PC-9 (cell line): Measurements from ENCODE around the gene ARHGAP28. TPM values are rescaled to one million over a fixed set of nuclear protein-coding genes. Genes with fewer than 3 reads are reported as not detected.
"Not testable (repeated sequence)": the region's sequence is repeated elsewhere in the genome, so short reads cannot be mapped to it uniquely, and the experiment has no call there.

ENCODE experiments used
- BruUV-seq: library from RNA; stranded (reverse); fragments of 400-500 nt; replicated peaks from 2 replicates; lab custom pipeline; 2021; lab: Mats Ljungman, UMichigan
- CTCF ChIA-PET: fragments of 300-600 bp; sonication (Branson Sonifier 250); formaldehyde crosslinking; loops from one replicate; lab custom pipeline; 2022; ENCODE audit warnings: antibody characterized with exemption; lab: Charles Lee
- POLR2A ChIA-PET: fragments of 300-600 bp; sonication (Branson Sonifier 250); formaldehyde crosslinking; loops from one replicate; lab custom pipeline; 2022; ENCODE audit warnings: antibody characterized with exemption; ENCODE audit not compliant: unreplicated experiment; lab: Charles Lee
- DNase-seq, 2 experiments: peaks; one replicate each; pipeline versions ENCODE4 v3.0.0 to v3.0.0-alpha.2; 2015 to 2022; ENCODE audit warnings: mixed read lengths in 1 of 2
- H2AFZ ChIP-seq: fragments of 200-600 bp; sonication (generic); 2 replicates; pipeline ENCODE4 v1.8.1; 2017; ENCODE audit warnings: antibody characterized with exemption
- H3F3A ChIP-seq: fragments of 200-600 bp; sonication (generic); 2 replicates; pipeline ENCODE4 v1.8.1; 2017; ENCODE audit warnings: antibody characterized with exemption, mild to moderate bottlenecking, low read depth; ENCODE audit not compliant: insufficient read depth
- H3K27ac ChIP-seq: fragments of 200-600 bp; sonication (generic); 2 replicates; pipeline ENCODE4 v1.6.1; 2016; ENCODE audit warnings: mixed run types
- H3K27me3 ChIP-seq: fragments of 200-600 bp; sonication (generic); 2 replicates; pipeline ENCODE4 v1.6.1; 2016; ENCODE audit warnings: low read depth, mixed run types; ENCODE audit not compliant: insufficient read depth
- H3K36me3 ChIP-seq: fragments of 200-600 bp; sonication (generic); 2 replicates; pipeline ENCODE4 v1.6.1; 2016; ENCODE audit warnings: low read depth, mixed run types
- H3K4me1 ChIP-seq: fragments of 200-600 bp; sonication (generic); replicated peaks from 2 replicates; pipeline ENCODE4 v1.6.1; 2016; ENCODE audit warnings: mixed run types; ENCODE audit not compliant: insufficient read depth
- H3K4me2 ChIP-seq: fragments of 200-600 bp; sonication (generic); 2 replicates; pipeline ENCODE4 v1.6.1; 2017; ENCODE audit warnings: mixed run types
- H3K4me3 ChIP-seq: fragments of 200-600 bp; sonication (generic); 2 replicates; pipeline ENCODE4 v1.6.1; 2016; ENCODE audit warnings: mixed run types
- H3K79me2 ChIP-seq: fragments of 200-600 bp; sonication (generic); 2 replicates; pipeline ENCODE4 v1.6.1; 2017; ENCODE audit warnings: low read depth, mixed run types
- H3K9me2 ChIP-seq: fragments of 200-600 bp; sonication (generic); 2 replicates; pipeline ENCODE4 v1.8.1; 2017; ENCODE audit warnings: mild to moderate bottlenecking; ENCODE audit not compliant: insufficient read depth
- H3K9me3 ChIP-seq: fragments of 200-600 bp; sonication (generic); 2 replicates; pipeline ENCODE4 v1.8.1; 2016; ENCODE audit warnings: low read depth; ENCODE audit not compliant: insufficient read depth
- H4K20me1 ChIP-seq: fragments of 200-600 bp; sonication (generic); 2 replicates; pipeline ENCODE4 v1.8.1; 2017; ENCODE audit not compliant: insufficient read depth
- CTCF ChIP-seq: fragments of 200-600 bp; sonication (generic); conservative IDR thresholded peaks from 2 replicates; pipeline ENCODE4 v1.6.1; 2017; ENCODE audit warnings: mixed run types, antibody characterized with exemption, mild to moderate bottlenecking, moderate library complexity
- EZH2 ChIP-seq: fragments of 200-600 bp; sonication (generic); IDR thresholded peaks from 2 replicates; pipeline ENCODE4 v1.8.0; 2017; ENCODE audit warnings: antibody characterized with exemption, low read depth
- intact Hi-C: fragments of 100-400 bp; cut with micrococcal nuclease; formaldehyde crosslinking; loops from one replicate; pipeline ENCODE4 v1.10.0; 2022; ENCODE audit not compliant: unreplicated experiment
- total RNA-seq: library from RNA; stranded (reverse); gene quantifications from 2 replicates; pipeline ENCODE4 v1.2.3, GENCODE V29; 2021

The ARHGAP28 gene
- total RNA-seq, 1 experiment from 2014 or later = not detected

GRCh38 chr18:6929370-6930102 is 200.0 kb downstream of the ARHGAP28 start:
- no peaks in the 10 kb centered on the region for H3K9me3 ChIP-seq
- H3K4me3 ChIP-seq = no peak overlapping the region
- TF ChIP-seq EZH2 = no peak
- no peak for TF ChIP-seq CTCF
- intact Hi-C loops = no loop called here
- no peaks in the 10 kb centered on the region for H3K79me2 ChIP-seq
- H3K27me3 ChIP-seq = peaks cover 30% of the 10 kb centered on the region
- H3K9me2 ChIP-seq = no peaks in the 10 kb centered on the region
- no peaks in the 10 kb centered on the region for H3K4me1 ChIP-seq
- ChIA-PET CTCF (no interaction called here), POLR2A (no interaction called here)
- no peak overlapping the region for H2AFZ ChIP-seq
- H3K4me2 ChIP-seq = no peak overlapping the region
- BruUV-seq = no TSS peak
- no peak overlapping the region for H3K27ac ChIP-seq
- no peaks in the 10 kb centered on the region for H4K20me1 ChIP-seq
- no peak for DNase-seq
- H3F3A ChIP-seq = no peaks in the 10 kb centered on the region
- no peaks in the 10 kb centered on the region for H3K36me3 ChIP-seq

- peaks cover 68% of the 10 kb centered on the region for H3K27me3 ChIP-seq
- BruUV-seq = no TSS peak
- H3K27ac ChIP-seq = no peak overlapping the region
- H3K4me1 ChIP-seq = no peaks in the 10 kb centered on the region
- TF ChIP-seq CTCF = no peak
- no peak for TF ChIP-seq EZH2
- no peaks in the 10 kb centered on the region for H3K36me3 ChIP-seq
- H3F3A ChIP-seq = no peaks in the 10 kb centered on the region
- no peaks in the 10 kb centered on the region for H3K9me3 ChIP-seq
- ChIA-PET CTCF (no interaction called here), POLR2A (no interaction called here)
- H2AFZ ChIP-seq = no peak overlapping the region
- no peak overlapping the region for H3K4me3 ChIP-seq
- intact Hi-C loops = no loop called here
- no peak for DNase-seq
- H3K4me2 ChIP-seq = no peak overlapping the region
- no peaks in the 10 kb centered on the region for H3K9me2 ChIP-seq
- H4K20me1 ChIP-seq = no peaks in the 10 kb centered on the region
- no peaks in the 10 kb centered on the region for H3K79me2 ChIP-seq
These were observed 205.3 kb downstream of the ARHGAP28 start for GRCh38 chr18:6934859-6935258.

- H2AFZ ChIP-seq = no peak overlapping the region
- no peaks in the 10 kb centered on the region for H4K20me1 ChIP-seq
- no peak overlapping the region for H3K4me2 ChIP-seq
- H3K4me1 ChIP-seq = no peaks in the 10 kb centered on the region
- TF ChIP-seq CTCF (no peak), EZH2 (no peak)
- H3K27me3 ChIP-seq = peaks cover 84% of the 10 kb centered on the region
- POLR2A ChIA-PET = no interaction called here
- H3F3A ChIP-seq = no peaks in the 10 kb centered on the region
- no peaks in the 10 kb centered on the region for H3K36me3 ChIP-seq
- intact Hi-C loops = no loop called here
- no peak overlapping the region for H3K4me3 ChIP-seq
- H3K79me2 ChIP-seq = no peaks in the 10 kb centered on the region
- BruUV-seq = no TSS peak
- no peaks in the 10 kb centered on the region for H3K9me2 ChIP-seq
- no peaks in the 10 kb centered on the region for H3K9me3 ChIP-seq
- DNase-seq = no peak
- CTCF ChIA-PET = no interaction called here
- H3K27ac ChIP-seq = no peak overlapping the region
These were observed 208.5 kb downstream of the ARHGAP28 start for GRCh38 chr18:6938003-6938402.

GRCh38 chr18:6938403-6938802 is 208.9 kb downstream of the ARHGAP28 start:
- H4K20me1 ChIP-seq, H3K4me1 ChIP-seq, H3K9me2 ChIP-seq, POLR2A ChIA-PET, H3K36me3 ChIP-seq, H3K4me2 ChIP-seq, BruUV-seq, H2AFZ ChIP-seq, H3K4me3 ChIP-seq, CTCF ChIA-PET, H3K27ac ChIP-seq, H3K9me3 ChIP-seq, H3K79me2 ChIP-seq, intact Hi-C loops, DNase-seq, H3F3A ChIP-seq: not testable (repeated sequence)
- H3K27me3 ChIP-seq = peaks cover 88% of the 10 kb centered on the region
